Smooth muscle cell (in vitro differentiated cells): Measurements from ENCODE around the gene UGT2A3. TPM values are rescaled to one million over a fixed set of nuclear protein-coding genes. Genes with fewer than 3 reads are reported as not detected.

ENCODE experiments used
- DNase-seq: peaks from one replicate; lab custom pipeline; 2025; ENCODE audit not compliant: unreplicated experiment; lab: John Stamatoyannopoulos, UW
- H2AFZ ChIP-seq: fragments of 200-600 bp; sonication (generic); 2 replicates; pipeline ENCODE4 v1.6.0; 2016; ENCODE audit warnings: antibody characterized with exemption, low read depth, mild to moderate bottlenecking
- H3F3A ChIP-seq: fragments of 200-600 bp; sonication (generic); 2 replicates; pipeline ENCODE4 v1.6.0; 2017; ENCODE audit warnings: antibody characterized with exemption, low read depth
- H3K27ac ChIP-seq: fragments of 200-600 bp; sonication (generic); 2 replicates; pipeline ENCODE4 v1.5.1; 2016; ENCODE audit warnings: low read depth, mild to moderate bottlenecking
- H3K27me3 ChIP-seq: fragments of 200-600 bp; sonication (generic); 2 replicates; pipeline ENCODE4 v1.6.1; 2016; ENCODE audit warnings: low read depth, mild to moderate bottlenecking
- H3K36me3 ChIP-seq: fragments of 200-600 bp; sonication (generic); 2 replicates; pipeline ENCODE4 v1.5.1; 2016; ENCODE audit warnings: low read depth
- H3K4me1 ChIP-seq: fragments of 200-600 bp; sonication (generic); 2 replicates; pipeline ENCODE4 v1.5.1; 2016; ENCODE audit warnings: low read depth
- H3K4me2 ChIP-seq: fragments of 200-600 bp; sonication (generic); 2 replicates; pipeline ENCODE4 v1.6.0; 2016; ENCODE audit warnings: mild to moderate bottlenecking
- H3K4me3 ChIP-seq: fragments of 200-600 bp; sonication (generic); 2 replicates; pipeline ENCODE4 v1.5.1; 2016; ENCODE audit warnings: mild to moderate bottlenecking
- H3K79me2 ChIP-seq: fragments of 200-600 bp; sonication (generic); 2 replicates; pipeline ENCODE4 v1.6.0; 2016; ENCODE audit warnings: low read depth, mild to moderate bottlenecking
- H3K9ac ChIP-seq: fragments of 200-600 bp; sonication (generic); 2 replicates; pipeline ENCODE4 v1.6.0; 2016; ENCODE audit warnings: low read depth
- H3K9me3 ChIP-seq: fragments of 200-600 bp; sonication (generic); replicated peaks from 2 replicates; pipeline ENCODE4 v1.5.1; 2016; ENCODE audit warnings: low read depth
- H4K20me1 ChIP-seq: fragments of 200-600 bp; sonication (generic); 2 replicates; pipeline ENCODE4 v1.6.0; 2016; ENCODE audit warnings: low read depth
- CTCF ChIP-seq: fragments of 200-600 bp; sonication (generic); IDR thresholded peaks from 2 replicates; pipeline ENCODE4 v1.5.1; 2017; ENCODE audit warnings: borderline replicate concordance, mild to moderate bottlenecking, antibody characterized with exemption; ENCODE audit not compliant: insufficient read depth, poor library complexity, severe bottlenecking
- WGBS: methylation state at CpG from one replicate; pipeline ENCODE4 v1.1.7; 2016; ENCODE audit warnings: low lambda C conversion rate; 5-methylcytosine and 5-hydroxymethylcytosine counted together
- polyA plus RNA-seq: library from polyadenylated mRNA; unstranded; fragments of >200 nt; fragmentation: Nextera tagmentation; extraction: Ambion mirVana; gene quantifications from 2 replicates; pipeline ENCODE4 v1.2.1, GENCODE V29; 2016
- total RNA-seq: library from RNA; depleted of rRNA; stranded (reverse); fragments of >200 nt; gene quantifications from 2 replicates; pipeline ENCODE4 v1.2.3, GENCODE V29; 2014

The UGT2A3 gene
- total and polyA plus RNA-seq, 2 experiments from 2014 or later, result not detected

- H3K36me3 ChIP-seq, result no peaks in the 10 kb centered on the region
- no peak overlapping the region for H3K9ac ChIP-seq
- no peak for TF ChIP-seq CTCF
- WGBS, result 79% methylated on average over 1 of the region's 1 CpG
- H3K4me1 ChIP-seq, result no peaks in the 10 kb centered on the region
- H2AFZ ChIP-seq, result no peak overlapping the region
- H3K27me3 ChIP-seq, result no peaks in the 10 kb centered on the region
- no peaks in the 10 kb centered on the region for H3F3A ChIP-seq
- no peak overlapping the region for H3K27ac ChIP-seq
- no peaks in the 10 kb centered on the region for H3K79me2 ChIP-seq
- DNase-seq, result no peak
- no peak overlapping the region for H3K4me3 ChIP-seq
- H4K20me1 ChIP-seq, result no peaks in the 10 kb centered on the region
- H3K4me2 ChIP-seq, result no peak overlapping the region
- H3K9me3 ChIP-seq, result no peaks in the 10 kb centered on the region
These were observed 33.8 kb upstream of the UGT2A3 start for GRCh38 chr4:68985442-68985841.

- no peak for DNase-seq
- Histone ChIP-seq H2AFZ (no peak overlapping the region), H3K9me3 (no peaks in the 10 kb centered on the region), H3K4me1 (no peaks in the 10 kb centered on the region), H3K36me3 (no peaks in the 10 kb centered on the region), H4K20me1 (no peaks in the 10 kb centered on the region), H3K9ac (no peak overlapping the region), H3K4me3 (no peak overlapping the region), H3K27me3 (no peaks in the 10 kb centered on the region), H3K4me2 (no peak overlapping the region), H3K79me2 (no peaks in the 10 kb centered on the region), H3F3A (no peaks in the 10 kb centered on the region), H3K27ac (no peak overlapping the region)
- no peak for TF ChIP-seq CTCF
- 87% methylated on average over 2 of the region's 2 CpGs for WGBS
These were observed 33.3 kb upstream of the UGT2A3 start for GRCh38 chr4:68984947-68985346.

- H3K9ac ChIP-seq, result no peak overlapping the region
- no peaks in the 10 kb centered on the region for H3F3A ChIP-seq
- H4K20me1 ChIP-seq, result no peaks in the 10 kb centered on the region
- H3K9me3 ChIP-seq, result no peaks in the 10 kb centered on the region
- no peak overlapping the region for H3K27ac ChIP-seq
- DNase-seq, result no peak
- no peak overlapping the region for H2AFZ ChIP-seq
- TF ChIP-seq CTCF, result no peak
- no peak overlapping the region for H3K4me3 ChIP-seq
- 48% methylated on average over 2 of the region's 2 CpGs for WGBS
- no peak overlapping the region for H3K4me2 ChIP-seq
- no peaks in the 10 kb centered on the region for H3K36me3 ChIP-seq
- no peaks in the 10 kb centered on the region for H3K4me1 ChIP-seq
- H3K27me3 ChIP-seq, result no peaks in the 10 kb centered on the region
- no peaks in the 10 kb centered on the region for H3K79me2 ChIP-seq
These were observed 11.8 kb upstream of the UGT2A3 start for GRCh38 chr4:68963374-68963773.

DNA sequence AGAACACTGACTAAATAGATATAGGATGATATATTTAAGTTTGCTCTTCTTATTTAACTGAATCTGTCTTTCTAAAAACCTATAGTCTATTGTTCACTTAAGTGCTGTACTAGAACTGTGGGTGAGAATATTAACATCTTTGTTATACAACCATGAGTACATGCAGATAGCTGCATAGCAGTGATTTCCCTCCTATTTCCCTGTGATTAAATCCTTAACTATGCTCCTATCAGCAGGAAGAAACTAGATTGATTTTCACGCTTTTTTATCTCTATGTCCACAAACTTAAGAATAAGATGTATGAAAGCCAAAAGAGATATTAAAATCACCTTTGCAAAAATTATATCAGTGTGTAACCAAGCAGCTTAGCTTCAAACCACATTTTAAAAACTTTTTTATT is 11.3 kb upstream of the UGT2A3 start:
- no peaks in the 10 kb centered on the region for H3F3A ChIP-seq
- no peaks in the 10 kb centered on the region for H3K27me3 ChIP-seq
- H3K4me2 ChIP-seq, result no peak overlapping the region
- H3K36me3 ChIP-seq, result no peaks in the 10 kb centered on the region
- no peak overlapping the region for H2AFZ ChIP-seq
- H3K9ac ChIP-seq, result no peak overlapping the region
- TF ChIP-seq CTCF, result no peak
- H3K4me3 ChIP-seq, result no peak overlapping the region
- no peaks in the 10 kb centered on the region for H3K9me3 ChIP-seq
- no peaks in the 10 kb centered on the region for H3K4me1 ChIP-seq
- no peak for DNase-seq
- no peaks in the 10 kb centered on the region for H3K79me2 ChIP-seq
- H4K20me1 ChIP-seq, result no peaks in the 10 kb centered on the region
- WGBS, result 45% methylated on average over 1 of the region's 1 CpG
- H3K27ac ChIP-seq, result no peak overlapping the region
